K562 (cell line): Measurements from ENCODE around the gene DHCR24. TPM values are rescaled to one million over a fixed set of nuclear protein-coding genes. Genes with fewer than 3 reads are reported as not detected.

Experiments used
- ATAC-seq: fragments of 200-7000 bp; cut with Tn5 transposase; 3 replicates; pipeline ENCODE4 v1.9.1; 2020; ENCODE audit warnings: moderate library complexity
- BruUV-seq: library from RNA; stranded (reverse); fragments of 400-500 nt; replicated peaks from 2 replicates; lab custom pipeline; 2021; lab: Mats Ljungman, UMichigan
- CTCF ChIA-PET: fragments of 300-600 bp; formaldehyde crosslinking; extraction: SDS; loops from one replicate; lab custom pipeline; 2021; ENCODE audit warnings: low intra/inter-chr PET ratio; lab: Yijun Ruan, JAX
- POLR2A ChIA-PET: fragments of 300-600, 350-650 bp; sonication (Branson Sonifier 250); formaldehyde crosslinking; extraction: SDS; loops from one replicate; lab custom pipeline; 2021; ENCODE audit warnings: antibody characterized with exemption, inconsistent platforms; lab: Yijun Ruan, JAX
- DNase-seq, 4 experiments: peaks; one replicate each; pipeline versions ENCODE4 v3.0.0 to v3.0.0-alpha.2; 2011 to 2018; ENCODE audit warnings: low spot score in 3 of 4, mixed read lengths in 3 of 4; ENCODE audit errors: extremely low read depth in 1 of 4
- FAIRE-seq: peaks from 2 replicates; lab custom pipeline; 2011; peaks lifted over from hg19 to GRCh38; lab: Jason Lieb, UNC
- H2AFZ ChIP-seq: 2 replicates; pipeline ENCODE4 v1.6.0; 2011; ENCODE audit warnings: low read depth, low read length, control low read depth, inconsistent platforms
- H3K27ac ChIP-seq: fragments of 200-600 bp; 3 replicates; pipeline ENCODE4 v1.8.0; 2011; ENCODE audit warnings: low read depth, mild to moderate bottlenecking, control low read depth, inconsistent platforms, low read length, moderate library complexity, mixed read lengths; ENCODE audit errors: extremely low read depth
- H3K27me3 ChIP-seq, 2 experiments: fragments of 300-600 bp in 1 of 2; 2 replicates in 1 of 2; 3 replicates in 1 of 2; pipeline versions ENCODE4 v1.6.0 to v1.8.0; 2011; ENCODE audit warnings: inconsistent platforms in 2 of 2, low read length in 2 of 2, mild to moderate bottlenecking in 1 of 2, mixed read lengths in 1 of 2, moderate library complexity in 1 of 2; ENCODE audit not compliant: control insufficient read depth in 2 of 2, insufficient read depth in 2 of 2
- H3K36me3 ChIP-seq: fragments of 300-600 bp; 3 replicates; pipeline ENCODE4 v1.8.0; 2011; ENCODE audit warnings: mild to moderate bottlenecking, low read length, inconsistent platforms; ENCODE audit not compliant: control insufficient read depth, insufficient read depth
- H3K4me1 ChIP-seq, 2 experiments: fragments of 200-600 bp in 1 of 2; replicated peaks in 1 of 2; 2 replicates in 1 of 2; 3 replicates in 1 of 2; pipeline versions ENCODE4 v1.5.1 to v1.8.0; 2011; ENCODE audit warnings: inconsistent platforms in 2 of 2, low read length in 2 of 2, mild to moderate bottlenecking in 1 of 2, mixed read lengths in 1 of 2, moderate library complexity in 1 of 2; ENCODE audit not compliant: control insufficient read depth in 2 of 2, insufficient read depth in 2 of 2
- H3K4me2 ChIP-seq: 2 replicates; pipeline ENCODE4 v1.6.1; 2011; ENCODE audit warnings: low read length, control low read depth, inconsistent platforms, mixed read lengths; ENCODE audit not compliant: insufficient read depth
- H3K4me3 ChIP-seq: fragments of 200-600 bp; sonication (generic), shearing (Covaris generic); 2 replicates; pipeline ENCODE4 v1.5.1; 2016; ENCODE audit warnings: control low read depth, inconsistent platforms
- H3K79me2 ChIP-seq: fragments of 200-600 bp; 3 replicates; pipeline ENCODE4 v1.8.0; 2011; ENCODE audit warnings: low read length, inconsistent platforms; ENCODE audit not compliant: control insufficient read depth, insufficient read depth
- H3K9ac ChIP-seq, 2 experiments: 2 replicates each; pipeline versions ENCODE4 v1.6.0 to v1.6.1; 2011; ENCODE audit warnings: low read depth in 2 of 2, low read length in 2 of 2, control low read depth in 1 of 2, inconsistent platforms in 1 of 2, mild to moderate bottlenecking in 1 of 2, mixed read lengths in 1 of 2; ENCODE audit not compliant: insufficient read depth in 1 of 2
- H3K9me1 ChIP-seq: one replicate; pipeline ENCODE4 v1.6.0; 2011; ENCODE audit warnings: inconsistent platforms, mild to moderate bottlenecking, low read length, moderate library complexity; ENCODE audit not compliant: control insufficient read depth, insufficient read depth
- H3K9me3 ChIP-seq: replicated peaks from 2 replicates; pipeline ENCODE4 v1.5.1; 2011; ENCODE audit warnings: low read depth, low read length, inconsistent platforms; ENCODE audit not compliant: control insufficient read depth, insufficient read depth
- H4K20me1 ChIP-seq: replicated peaks from 2 replicates; pipeline ENCODE4 v1.6.1; 2011; ENCODE audit warnings: low read length, inconsistent platforms, mixed read lengths; ENCODE audit not compliant: control insufficient read depth, insufficient read depth
- GABPA ChIP-seq: fragments of 200-800 bp; sonication (Bioruptor generic); conservative IDR thresholded peaks from 2 replicates; pipeline ENCODE4 v1.6.1; 2016; ENCODE audit warnings: low read depth, missing genetic modification characterization, missing compliant biosample characterization
- NFIX ChIP-seq: fragments of 250-450 bp; sonication (Bioruptor Pico); IDR thresholded peaks from 2 replicates; pipeline ENCODE4 v1.4.0; 2020; ENCODE audit warnings: low read depth, mild to moderate bottlenecking, moderate library complexity
- RBM25 ChIP-seq: fragments of 200-400 bp; formaldehyde crosslinking; IDR thresholded peaks from 2 replicates; pipeline ENCODE4 v1.6.1; 2018; ENCODE audit warnings: low read length, low read depth, moderate library complexity; ENCODE audit not compliant: severe bottlenecking
- TAF15 ChIP-seq: fragments of 200-400 bp; formaldehyde crosslinking; IDR thresholded peaks from 2 replicates; pipeline ENCODE4 v1.6.1; 2017; ENCODE audit warnings: mild to moderate bottlenecking, low read depth, low read length, moderate library complexity
- ZNF146 ChIP-seq: IDR thresholded peaks from one replicate; pipeline ENCODE4 v1.6.1; 2018; ENCODE audit warnings: missing compliant biosample characterization; ENCODE audit not compliant: unreplicated experiment
- ZNF75A ChIP-seq: fragments of 450-650 bp; formaldehyde crosslinking; IDR thresholded peaks from 2 replicates; pipeline ENCODE4 v1.4.0; 2020; ENCODE audit warnings: mild to moderate bottlenecking
- WGBS: fragments of 100-300 bp; shearing (Covaris generic); methylation state at CpG from one replicate; pipeline ENCODE4 v1.1.6; 2016; ENCODE audit warnings: low coverage, mixed read lengths; ENCODE audit not compliant: insufficient coverage; ENCODE audit errors: missing lambda C conversion rate; 5-methylcytosine and 5-hydroxymethylcytosine counted together
- in situ Hi-C: fragments of 300-500 bp; cut with MboI; formaldehyde crosslinking; loops from 4 replicates; pipeline ENCODE4 v1.15.0; 2018; ENCODE audit warnings: inconsistent platforms, mixed read lengths
- intact Hi-C: fragments of 100-400 bp; cut with micrococcal nuclease; formaldehyde crosslinking; loops from 2 replicates; pipeline ENCODE4 v1.14.2; 2022
- polyA plus RNA-seq, 8 experiments: library from polyadenylated mRNA; depleted of rRNA in 4 of 8; stranded (reverse) in 5 of 8; unstranded in 3 of 8; fragments of >200 nt; fragmentation: Nextera tagmentation in 2 of 8; fragmentation: Illumina TruSeq in 1 of 8; extraction: Ambion mirVana in 2 of 8; extraction: Trizol in 1 of 8; gene quantifications; 2 replicates each; pipeline versions ENCODE4 v1.2.1 to v1.2.3, GENCODE V29; 2011 to 2014; ENCODE audit warnings: inconsistent platforms in 1 of 8, missing spikeins in 1 of 8
- total RNA-seq, 7 experiments: library from RNA; depleted of rRNA in 6 of 7; stranded (reverse); fragments of >200 nt in 6 of 7; fragmentation: Illumina TruSeq in 2 of 7; extraction: Trizol in 2 of 7; gene quantifications; 2 replicates each; pipeline versions ENCODE4 v1.2.1 to v1.2.3, GENCODE V29; 2011 to 2021; ENCODE audit warnings: low replicate concordance in 1 of 7
- TF ChIP-seq, protein P1 (sequence below): sonication (generic); IDR thresholded peaks from 2 replicates; pipeline ENCODE4 v1.6.1; 2016

The DHCR24 gene
- total and polyA plus RNA-seq, 9 of the 15 experiments (the other 6 are each of a cell fraction or from before 2014, with no cell fraction given) = 23.4 to 161 (median 79.9) TPM

DNA sequence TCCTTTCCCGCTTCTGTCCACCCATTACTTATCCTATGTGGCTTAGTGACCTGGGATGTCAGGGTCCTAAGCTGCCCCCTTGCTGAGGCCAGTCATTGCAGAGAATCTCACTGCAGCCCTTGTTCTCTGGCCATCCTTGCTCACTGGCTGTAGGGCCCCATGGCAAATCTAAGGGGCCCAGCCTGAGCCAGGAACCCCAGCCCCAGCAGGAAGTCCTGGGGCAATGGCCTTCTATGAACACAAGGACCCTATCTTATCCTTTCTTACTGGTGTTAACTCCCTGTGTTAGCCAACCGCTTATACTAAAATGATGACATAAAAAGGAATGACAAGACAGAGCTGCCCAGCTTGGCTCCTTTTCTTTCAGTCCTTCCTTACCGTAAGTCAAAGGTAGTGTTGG lies 29.9 kb downstream of the DHCR24 start:
- no TSS peak for BruUV-seq
- H3K4me3 ChIP-seq = no peak overlapping the region
- no peaks in the 10 kb centered on the region for H3K9me1 ChIP-seq
- in situ Hi-C loops = no loop called here
- H3K79me2 ChIP-seq = 0 out of 3 replicates have a peak, but pooled peaks cover 6% of the 10 kb centered on the region
- POLR2A ChIA-PET = interaction anchor here (1.0 kb wide), 1 partner anchor 10 kb away, joined by 6 read pairs; no protein-coding TSS in a partner anchor
- 0 out of 3 replicates have a peak overlapping the region, but pooled peaks have one; percentile 22 for H3K27ac ChIP-seq
- WGBS = 83% methylated on average over 3 of the region's 3 CpGs
- no peak for FAIRE-seq
- CTCF ChIA-PET = no interaction called here
- no peaks in the 10 kb centered on the region for H3K27me3 ChIP-seq
- no peak for DNase-seq
- intact Hi-C loops = no loop called here
- H2AFZ ChIP-seq = no peak overlapping the region
- H3K4me1 ChIP-seq = peaks cover 20 to 28% of the 10 kb centered on the region in 2 experiments
- ATAC-seq = no peak
- H4K20me1 ChIP-seq = no peaks in the 10 kb centered on the region
- 0 out of 4 replicates have a peak overlapping the region, but pooled peaks of 1 of the 2 experiments have one; percentile 45 for H3K9ac ChIP-seq
- TF ChIP-seq ZNF146 (CRISPR knock-in tag) (no peak), NFIX (no peak), TAF15 (no peak)
- H3K36me3 ChIP-seq = peaks cover 91% of the 10 kb centered on the region; the same call in 2 of the 3 replicates
- H3K4me2 ChIP-seq = no peak overlapping the region
- H3K9me3 ChIP-seq = no peaks in the 10 kb centered on the region

DNA sequence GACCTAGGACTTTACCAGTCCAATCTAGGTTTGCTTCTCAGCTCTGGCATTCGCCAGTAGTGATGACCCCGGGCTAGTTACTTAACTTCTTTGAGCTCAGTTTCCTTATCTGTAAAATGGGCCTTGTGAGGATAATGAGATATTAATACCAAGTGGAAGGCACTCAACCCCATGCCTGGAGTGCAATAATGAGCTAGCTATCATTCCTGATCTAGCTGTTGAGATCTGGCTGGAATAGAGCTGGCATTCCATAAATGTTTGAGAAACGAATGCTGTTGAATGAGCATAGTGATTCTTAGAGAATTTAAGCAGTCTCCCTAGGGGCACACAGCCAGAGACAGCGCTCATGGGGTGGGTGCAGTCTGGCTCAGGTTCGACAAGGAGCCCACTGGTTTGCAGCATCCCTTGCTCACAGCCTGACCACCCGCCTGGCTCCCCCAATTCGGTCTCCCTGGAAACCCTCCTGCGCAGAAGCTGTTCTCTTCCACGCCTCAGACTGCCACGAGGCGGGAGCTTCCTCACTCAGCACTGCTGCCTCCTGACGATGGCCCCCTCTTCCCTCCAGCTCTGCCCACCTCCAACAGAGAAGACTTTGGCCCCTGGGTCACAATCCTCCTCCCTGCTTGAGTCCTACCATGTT lies 32.5 kb downstream of the DHCR24 start:
- Histone ChIP-seq H3K79me2 (no peaks in the 10 kb centered on the region), H3K9me3 (no peaks in the 10 kb centered on the region), H4K20me1 (0 out of 2 replicates have a peak, but pooled peaks cover 7% of the 10 kb centered on the region), H3K27ac (no peak overlapping the region), H3K4me1 (peaks cover 0 to 4% of the 10 kb centered on the region in 2 experiments; a peak in 2 of 5 replicates), H3K27me3 (no peaks in the 10 kb centered on the region), H3K4me2 (no peak overlapping the region), H2AFZ (no peak overlapping the region), H3K9ac (no peak overlapping the region), H3K4me3 (no peak overlapping the region), H3K36me3 (peaks cover 96% of the 10 kb centered on the region; the same call in 2 of the 3 replicates), H3K9me1 (no peaks in the 10 kb centered on the region)
- CTCF ChIA-PET = no interaction called here
- no peak for DNase-seq
- TF ChIP-seq RBM25 (peak; percentile 11), GABPA (tag) (no peak), ZNF75A (CRISPR knock-in tag) (no peak)
- TF ChIP-seq, protein P1, sequence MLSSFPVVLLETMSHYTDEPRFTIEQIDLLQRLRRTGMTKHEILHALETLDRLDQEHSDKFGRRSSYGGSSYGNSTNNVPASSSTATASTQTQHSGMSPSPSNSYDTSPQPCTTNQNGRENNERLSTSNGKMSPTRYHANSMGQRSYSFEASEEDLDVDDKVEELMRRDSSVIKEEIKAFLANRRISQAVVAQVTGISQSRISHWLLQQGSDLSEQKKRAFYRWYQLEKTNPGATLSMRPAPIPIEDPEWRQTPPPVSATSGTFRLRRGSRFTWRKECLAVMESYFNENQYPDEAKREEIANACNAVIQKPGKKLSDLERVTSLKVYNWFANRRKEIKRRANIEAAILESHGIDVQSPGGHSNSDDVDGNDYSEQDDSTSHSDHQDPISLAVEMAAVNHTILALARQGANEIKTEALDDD = no peak
- WGBS = 95% methylated on average over 11 of the region's 12 CpGs
- POLR2A ChIA-PET = interaction anchor here (0.7 kb wide), 3 partner anchors 8 to 13 kb away, joined by 3 read pairs; no protein-coding TSS in a partner anchor
- no peak for FAIRE-seq
- intact Hi-C loops (no loop called here), in situ Hi-C loops (no loop called here)
- BruUV-seq = no TSS peak
- ATAC-seq = no peak
